Epidermal melanocyte (primary cell): ENCODE results near the gene PC.
"Not testable (repeated sequence)": the region's sequence is repeated elsewhere in the genome, so short reads cannot be mapped to it uniquely, and the experiment has no call there.

Experiments
- DNase-seq: peaks from one replicate; pipeline ENCODE4 v3.0.0; 2011; ENCODE audit warnings: low spot score; ENCODE audit not compliant: insufficient read length

Gene PC, protein sequence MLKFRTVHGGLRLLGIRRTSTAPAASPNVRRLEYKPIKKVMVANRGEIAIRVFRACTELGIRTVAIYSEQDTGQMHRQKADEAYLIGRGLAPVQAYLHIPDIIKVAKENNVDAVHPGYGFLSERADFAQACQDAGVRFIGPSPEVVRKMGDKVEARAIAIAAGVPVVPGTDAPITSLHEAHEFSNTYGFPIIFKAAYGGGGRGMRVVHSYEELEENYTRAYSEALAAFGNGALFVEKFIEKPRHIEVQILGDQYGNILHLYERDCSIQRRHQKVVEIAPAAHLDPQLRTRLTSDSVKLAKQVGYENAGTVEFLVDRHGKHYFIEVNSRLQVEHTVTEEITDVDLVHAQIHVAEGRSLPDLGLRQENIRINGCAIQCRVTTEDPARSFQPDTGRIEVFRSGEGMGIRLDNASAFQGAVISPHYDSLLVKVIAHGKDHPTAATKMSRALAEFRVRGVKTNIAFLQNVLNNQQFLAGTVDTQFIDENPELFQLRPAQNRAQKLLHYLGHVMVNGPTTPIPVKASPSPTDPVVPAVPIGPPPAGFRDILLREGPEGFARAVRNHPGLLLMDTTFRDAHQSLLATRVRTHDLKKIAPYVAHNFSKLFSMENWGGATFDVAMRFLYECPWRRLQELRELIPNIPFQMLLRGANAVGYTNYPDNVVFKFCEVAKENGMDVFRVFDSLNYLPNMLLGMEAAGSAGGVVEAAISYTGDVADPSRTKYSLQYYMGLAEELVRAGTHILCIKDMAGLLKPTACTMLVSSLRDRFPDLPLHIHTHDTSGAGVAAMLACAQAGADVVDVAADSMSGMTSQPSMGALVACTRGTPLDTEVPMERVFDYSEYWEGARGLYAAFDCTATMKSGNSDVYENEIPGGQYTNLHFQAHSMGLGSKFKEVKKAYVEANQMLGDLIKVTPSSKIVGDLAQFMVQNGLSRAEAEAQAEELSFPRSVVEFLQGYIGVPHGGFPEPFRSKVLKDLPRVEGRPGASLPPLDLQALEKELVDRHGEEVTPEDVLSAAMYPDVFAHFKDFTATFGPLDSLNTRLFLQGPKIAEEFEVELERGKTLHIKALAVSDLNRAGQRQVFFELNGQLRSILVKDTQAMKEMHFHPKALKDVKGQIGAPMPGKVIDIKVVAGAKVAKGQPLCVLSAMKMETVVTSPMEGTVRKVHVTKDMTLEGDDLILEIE

DNA sequence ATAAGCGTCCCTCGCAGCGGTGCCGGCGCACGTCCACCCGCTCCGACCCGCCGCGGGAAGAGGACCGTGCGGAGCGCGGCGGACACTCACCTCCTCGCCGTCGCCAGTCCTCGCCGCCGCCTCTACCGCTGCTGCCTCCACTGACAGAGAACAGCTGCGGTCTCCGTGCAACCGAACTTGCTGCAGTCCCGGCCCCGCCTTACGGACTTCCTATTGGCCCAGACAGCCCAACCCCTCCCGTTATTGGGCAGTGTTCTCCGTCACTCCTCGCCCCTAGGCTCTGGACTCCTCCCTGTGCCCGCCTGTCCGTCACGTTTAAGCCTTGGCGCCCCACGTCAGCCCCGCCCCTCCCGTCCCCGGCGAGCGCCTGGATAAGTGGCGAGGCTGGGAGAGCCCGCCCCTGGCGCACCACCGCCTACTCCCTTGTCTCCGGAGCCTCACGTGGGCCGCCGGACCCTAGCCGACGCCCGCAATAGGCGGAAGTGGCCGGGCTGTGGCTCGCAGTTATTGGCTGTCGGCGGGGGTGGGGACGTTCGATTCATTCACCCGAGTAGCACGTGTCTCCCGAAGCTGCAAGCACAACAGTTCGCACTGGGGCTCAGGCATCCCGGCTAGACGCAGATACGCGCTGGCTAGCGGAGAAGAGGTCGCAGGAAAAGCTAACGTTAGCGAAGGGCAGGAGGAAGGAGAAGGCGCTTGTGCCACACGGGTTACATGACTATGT is at the start of gene PC:
Gene PC, minus strand, starts transcription at position 152 of the 724 bp plus-strand sequence. CDS start 86,224 bp downstream, outside the sequence.
- DNase-seq: peak; percentile 98

DNA sequence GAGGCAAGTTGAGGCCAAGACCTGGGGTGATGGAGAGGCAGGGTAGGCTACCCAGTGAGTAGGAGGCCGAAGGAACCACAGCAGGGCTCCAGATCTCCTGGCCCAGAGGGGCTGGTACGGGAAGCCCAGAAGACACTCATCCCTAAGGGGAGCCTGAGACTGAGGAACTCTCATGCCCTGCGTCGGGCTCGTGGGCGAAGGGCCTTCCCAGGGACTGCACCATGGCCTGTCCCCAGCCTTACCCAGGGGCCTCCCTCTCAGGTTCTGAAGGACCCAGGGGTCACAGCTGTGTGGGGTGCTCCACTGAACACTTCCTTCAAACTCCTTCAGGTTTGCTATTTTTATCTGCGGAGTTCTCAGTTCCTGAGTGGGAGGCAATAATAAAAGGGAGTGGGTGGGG is 48.9 kb upstream of the PC start:
- DNase-seq: no peak

DNA sequence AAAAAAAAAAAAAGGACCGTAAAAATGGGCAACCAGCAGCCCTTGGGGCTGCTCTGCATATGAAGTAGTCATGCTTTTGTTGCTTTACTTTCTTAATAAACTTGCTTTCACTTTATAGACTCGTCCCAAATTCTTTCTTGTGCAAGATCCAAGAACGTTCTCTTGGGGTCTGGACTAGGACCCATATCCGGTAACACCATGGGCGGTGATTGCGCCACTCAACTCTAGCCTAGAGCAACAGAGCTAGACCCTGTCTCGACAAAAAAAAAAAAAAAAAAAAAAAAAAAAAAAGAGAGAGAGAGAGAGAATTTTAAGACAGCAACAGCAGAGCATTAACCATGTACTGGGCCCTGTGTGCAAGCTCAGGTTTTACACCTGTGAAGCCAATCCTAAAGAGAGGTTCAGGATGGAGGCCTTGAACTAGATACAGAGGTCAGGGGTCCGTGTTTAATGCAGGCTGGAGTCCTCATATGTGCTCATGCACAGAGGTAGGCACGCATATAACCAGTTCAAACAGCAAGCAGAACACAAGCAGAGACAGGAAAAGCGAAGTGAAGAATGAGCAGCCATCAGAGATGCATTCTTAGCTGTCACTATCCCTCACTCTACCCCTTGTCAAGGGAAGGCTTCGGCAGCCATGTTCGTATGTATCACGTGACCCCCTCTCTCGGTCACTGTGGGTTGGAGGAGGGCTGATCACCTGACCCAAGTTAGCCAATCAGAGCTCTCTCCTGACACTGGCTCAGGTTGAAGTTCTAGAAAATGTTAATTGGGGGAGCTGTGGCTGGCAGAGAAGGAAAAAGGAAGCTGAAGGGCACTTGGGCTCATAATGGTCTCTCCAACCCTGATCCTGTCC is 48.1 kb upstream of the PC start:
- no peak for DNase-seq

DNA sequence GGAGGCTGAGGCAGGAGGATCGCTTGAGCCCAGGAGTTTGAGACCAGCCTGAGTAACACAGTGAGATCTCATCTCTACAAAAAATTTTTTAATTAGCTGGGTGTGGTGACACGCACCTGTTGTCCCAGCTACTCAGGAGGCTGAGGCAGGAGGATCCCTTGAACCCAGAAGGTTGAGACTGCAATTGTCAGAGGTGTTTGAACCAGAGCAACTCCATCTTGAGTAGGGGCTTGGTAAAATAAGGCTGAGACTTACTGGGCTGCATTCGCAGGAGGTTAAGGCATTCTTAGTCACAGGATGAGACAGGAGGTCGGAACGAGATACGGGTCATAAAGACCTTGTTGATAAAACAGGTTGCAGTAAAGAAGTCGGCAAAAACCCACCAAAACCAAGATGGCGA is 47.0 kb upstream of the PC start:
- DNase-seq: not testable (repeated sequence)

DNA sequence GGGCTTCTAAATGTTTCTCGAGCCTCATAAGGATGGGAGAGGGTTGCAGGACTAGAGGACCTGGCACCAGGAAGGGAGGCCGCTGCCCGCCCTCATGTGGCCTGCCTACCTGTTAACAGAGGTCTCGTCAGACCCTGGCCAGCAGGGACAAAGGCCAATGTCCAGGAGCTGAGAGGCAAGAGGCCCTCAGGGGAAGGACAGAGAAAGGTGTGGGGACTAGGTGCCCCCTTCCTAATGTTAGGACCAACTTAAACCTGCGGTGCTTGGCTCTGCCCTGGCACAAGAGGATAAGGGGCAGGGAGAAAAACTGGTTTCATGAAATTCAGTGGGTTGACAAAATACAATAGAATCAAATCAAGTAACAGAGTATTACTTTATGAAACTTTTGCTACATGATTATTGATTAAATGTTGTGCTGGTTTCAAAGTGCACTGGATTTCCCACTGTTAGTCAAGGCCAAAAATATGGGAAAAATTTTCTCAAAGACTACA is 44.8 kb upstream of the PC start:
- DNase-seq: no peak

DNA sequence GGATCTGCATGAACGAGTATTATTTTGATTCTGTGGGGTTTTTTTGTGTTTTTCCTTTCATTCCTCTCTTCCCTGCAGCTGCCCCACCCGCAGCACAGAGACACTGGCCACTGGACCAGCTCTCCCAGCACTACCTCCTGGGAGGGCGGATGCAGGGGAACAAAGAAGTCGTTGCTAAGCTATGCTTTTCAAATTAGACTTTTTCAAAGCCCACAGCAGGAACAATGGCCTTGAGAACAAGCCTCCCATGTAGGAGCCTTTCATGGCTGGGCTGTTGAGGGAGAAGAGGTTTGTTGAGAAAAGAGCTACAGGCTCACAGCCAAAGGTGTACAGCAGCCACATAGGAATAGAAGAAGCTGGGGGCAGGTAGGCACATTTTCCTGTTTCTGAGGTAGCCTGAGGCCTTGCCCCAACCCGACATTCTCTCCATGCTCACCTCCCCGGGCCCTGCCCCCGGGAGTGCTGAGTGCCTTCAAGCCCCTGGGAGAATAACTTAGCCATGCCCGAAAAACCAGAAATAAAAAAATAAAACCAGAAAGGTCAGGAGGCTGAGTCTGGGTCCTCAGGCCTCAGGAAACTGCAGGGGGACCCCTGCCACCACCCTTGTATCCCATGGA is 44.2 kb upstream of the PC start:
- DNase-seq: no peak

DNA sequence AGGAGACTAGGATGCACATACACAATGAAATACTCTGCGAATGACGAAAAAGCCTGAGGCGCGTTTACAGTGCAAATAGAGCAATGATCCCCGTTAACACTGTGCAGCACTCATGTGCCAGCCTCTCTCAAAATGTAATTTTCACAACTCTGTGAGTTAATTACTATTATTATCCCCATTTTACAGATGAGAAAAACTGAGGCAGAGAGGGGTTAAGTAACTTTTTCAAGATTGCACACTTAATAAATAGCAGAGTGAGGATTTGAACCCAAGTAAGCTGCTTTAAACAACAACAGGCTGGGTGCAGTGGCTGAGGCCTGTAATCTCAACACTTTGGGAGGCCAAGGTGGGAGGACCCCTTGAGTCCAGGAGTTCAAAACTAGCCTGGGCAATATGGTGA is 43.1 kb upstream of the PC start:
- no peak for DNase-seq

DNA sequence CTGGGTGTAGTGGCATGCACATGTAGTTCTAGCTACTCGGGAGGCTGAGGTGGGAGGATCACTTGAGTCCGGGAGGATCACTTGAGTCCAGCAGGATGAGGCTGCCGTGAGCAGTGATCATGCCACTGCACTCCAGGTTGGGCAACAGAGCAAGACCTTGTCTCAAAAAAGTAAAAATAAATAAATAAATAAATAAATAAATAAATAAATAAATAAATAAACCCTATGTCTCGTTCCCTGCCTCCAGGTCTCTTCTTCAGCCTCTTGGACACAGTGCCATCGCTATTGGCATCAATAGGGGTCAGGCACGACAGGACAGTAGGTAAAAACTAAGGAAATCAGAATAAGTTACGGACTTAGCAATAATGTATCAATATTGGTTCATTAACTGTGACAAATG is 41.4 kb upstream of the PC start:
- DNase-seq: no peak

DNA sequence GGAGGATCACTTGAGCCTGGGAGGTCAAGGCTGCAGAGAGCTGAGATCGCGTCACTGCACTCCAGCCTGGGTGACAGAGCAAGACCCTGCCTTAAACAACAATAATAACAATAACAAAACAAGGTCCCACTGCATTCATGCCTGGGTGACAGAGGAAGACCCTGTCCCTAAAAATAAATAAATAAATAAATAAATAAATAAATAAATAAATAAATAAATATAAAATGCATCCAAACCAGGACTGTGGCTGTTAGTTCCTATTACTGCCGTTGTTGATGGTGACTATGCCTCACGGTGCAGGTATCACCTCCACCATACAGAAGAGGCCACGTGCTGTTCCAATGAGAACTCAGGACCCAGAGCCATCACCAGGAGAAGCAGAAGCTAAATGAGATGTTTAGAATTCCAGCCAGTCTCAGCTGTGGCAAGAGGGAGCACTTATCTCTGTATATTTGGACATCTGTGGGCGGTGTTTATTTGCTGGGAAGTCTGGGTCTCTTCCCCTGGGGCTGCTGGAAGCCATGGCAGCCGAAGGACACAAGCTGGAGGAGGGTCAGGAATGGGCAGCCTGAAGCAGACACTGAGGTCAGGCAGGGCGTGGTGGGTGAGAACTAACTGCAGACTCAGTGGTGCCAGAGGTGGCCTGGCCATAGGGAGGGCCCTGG is 38.6 kb upstream of the PC start:
- no peak for DNase-seq

DNA sequence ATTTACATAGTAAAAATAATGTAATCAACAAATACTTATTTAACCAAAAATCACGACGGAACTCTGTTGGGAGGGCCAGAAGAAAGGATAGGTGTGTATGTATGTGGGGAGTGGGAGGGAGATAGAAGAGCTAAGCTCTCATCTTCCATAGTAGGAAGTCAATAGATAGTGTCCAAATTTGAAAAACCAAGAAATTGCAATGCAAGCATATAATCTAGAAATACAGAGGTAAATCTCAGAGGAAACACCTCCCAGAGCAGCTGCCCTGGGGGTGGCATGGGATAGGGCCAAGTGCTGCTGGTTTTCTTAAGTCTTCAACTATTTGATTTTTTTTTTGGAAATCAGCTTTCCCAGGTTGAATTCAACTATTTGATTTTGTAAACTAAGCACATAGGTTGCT is 33.9 kb upstream of the PC start:
- no peak for DNase-seq

DNA sequence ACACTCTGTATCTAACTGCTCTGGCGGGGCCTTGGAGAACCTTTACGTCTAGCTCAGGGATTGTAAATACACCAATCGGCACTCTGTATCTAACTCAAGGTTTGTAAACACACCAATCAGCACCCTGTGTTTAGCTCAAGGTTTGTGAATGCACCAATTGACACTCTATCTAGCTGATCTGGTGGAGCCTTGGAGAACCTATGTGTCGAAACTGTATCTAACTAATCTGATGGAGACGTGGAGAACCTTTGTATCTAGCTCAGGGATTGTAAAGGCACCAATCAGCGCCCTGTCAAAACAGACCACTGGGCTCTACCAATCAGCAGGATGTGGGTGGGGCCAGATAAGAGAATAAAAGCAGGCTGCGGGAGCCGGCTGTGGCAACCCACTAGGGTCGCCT is 31.2 kb upstream of the PC start:
- DNase-seq: not testable (repeated sequence)

DNA sequence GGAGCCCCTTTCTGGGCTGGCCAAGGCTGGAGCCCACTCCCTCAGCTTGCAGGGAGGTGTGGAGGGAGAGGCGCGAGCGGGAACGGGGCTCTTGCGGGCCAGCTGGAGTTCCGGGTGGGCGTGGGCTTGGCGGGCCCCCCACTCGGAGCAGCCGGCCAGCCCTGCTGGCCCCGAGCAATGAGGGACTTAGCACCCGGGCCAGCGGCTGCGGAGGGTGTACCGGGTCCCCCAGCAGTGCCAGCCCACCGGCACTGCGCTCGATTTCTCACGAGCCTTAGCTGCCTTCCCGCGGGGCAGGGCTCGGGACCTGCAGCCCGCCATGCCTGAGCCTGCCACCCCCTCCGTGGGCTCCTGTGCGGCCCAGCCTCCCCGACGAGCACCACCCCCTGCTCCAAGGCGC is 30.6 kb upstream of the PC start:
- DNase-seq: not testable (repeated sequence)

DNA sequence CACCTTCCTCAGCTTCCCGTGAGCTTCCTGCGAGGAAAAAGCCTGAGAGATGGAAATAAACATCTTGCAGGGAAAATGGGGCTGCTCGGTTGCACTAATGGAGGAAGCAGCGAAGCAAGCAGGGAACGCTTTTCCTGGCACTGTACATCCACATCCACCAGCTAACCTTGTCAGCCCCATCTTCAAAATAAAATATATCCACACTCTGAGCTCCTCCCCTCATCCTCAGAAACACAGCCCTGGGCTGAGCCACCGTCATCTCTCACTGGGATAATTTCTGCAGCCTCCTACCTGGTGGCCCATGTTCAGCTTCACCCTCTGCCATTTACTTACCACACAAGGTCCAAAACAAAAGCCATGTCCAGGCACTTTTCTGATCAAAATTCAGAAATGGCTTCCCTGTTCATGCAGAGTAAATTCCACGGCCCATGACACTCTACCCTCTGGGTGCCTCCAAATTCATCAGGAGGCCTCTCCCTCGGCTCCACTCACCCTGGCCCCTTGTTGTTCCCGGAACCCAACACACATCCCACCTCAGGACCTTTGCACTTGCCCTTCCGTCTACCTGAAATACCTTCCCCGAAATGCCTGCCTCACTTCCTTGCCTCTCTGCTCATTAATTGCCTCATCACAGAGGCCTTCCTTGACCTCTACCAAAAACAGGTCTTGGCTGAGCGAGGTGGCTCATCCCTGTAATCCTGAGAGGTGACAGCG is 29.9 kb upstream of the PC start:
- DNase-seq: peak; percentile 9

DNA sequence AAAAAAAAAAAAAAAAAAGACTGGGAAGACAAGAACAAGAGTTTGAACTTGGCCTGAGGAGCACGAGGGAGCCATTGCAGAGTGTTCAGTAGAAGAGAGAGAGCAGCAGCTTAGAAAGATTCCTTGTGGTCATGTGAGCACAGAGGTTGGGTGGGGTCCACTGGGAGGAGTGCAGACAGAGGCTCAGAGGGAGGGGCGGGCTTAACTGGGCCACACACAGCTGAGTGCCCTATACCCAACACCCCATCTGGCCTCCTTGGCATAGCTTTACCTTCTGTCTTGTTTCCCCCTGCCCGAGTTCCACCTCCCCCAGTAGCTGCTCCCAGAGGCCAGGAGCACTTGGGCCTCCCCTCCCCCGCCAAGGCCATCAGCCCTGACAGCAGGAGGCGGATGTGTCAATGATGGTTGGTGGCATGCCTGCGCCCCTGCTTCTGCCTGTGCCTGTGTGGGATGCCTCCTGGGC is 29.0 kb upstream of the PC start:
- DNase-seq: peak; percentile 13

DNA sequence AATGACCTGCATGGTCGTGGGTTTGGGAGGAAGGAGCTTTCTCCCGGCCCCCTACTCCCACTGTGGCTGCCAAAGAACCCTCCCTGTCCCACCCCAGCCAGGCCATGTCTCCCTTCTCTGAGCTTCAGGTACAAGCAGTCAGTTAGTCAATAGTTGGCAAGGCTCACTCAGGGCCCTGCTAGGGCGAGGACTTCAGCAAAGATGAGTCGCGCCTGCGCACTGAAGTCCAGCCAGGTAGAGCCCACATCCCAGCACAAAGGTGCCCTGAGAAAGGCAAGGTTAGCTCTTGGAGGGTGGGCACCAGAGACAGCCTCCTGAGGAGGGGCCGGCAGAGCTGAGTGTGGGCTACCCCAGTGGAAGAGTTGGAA is 28.0 kb upstream of the PC start:
- no peak for DNase-seq

DNA sequence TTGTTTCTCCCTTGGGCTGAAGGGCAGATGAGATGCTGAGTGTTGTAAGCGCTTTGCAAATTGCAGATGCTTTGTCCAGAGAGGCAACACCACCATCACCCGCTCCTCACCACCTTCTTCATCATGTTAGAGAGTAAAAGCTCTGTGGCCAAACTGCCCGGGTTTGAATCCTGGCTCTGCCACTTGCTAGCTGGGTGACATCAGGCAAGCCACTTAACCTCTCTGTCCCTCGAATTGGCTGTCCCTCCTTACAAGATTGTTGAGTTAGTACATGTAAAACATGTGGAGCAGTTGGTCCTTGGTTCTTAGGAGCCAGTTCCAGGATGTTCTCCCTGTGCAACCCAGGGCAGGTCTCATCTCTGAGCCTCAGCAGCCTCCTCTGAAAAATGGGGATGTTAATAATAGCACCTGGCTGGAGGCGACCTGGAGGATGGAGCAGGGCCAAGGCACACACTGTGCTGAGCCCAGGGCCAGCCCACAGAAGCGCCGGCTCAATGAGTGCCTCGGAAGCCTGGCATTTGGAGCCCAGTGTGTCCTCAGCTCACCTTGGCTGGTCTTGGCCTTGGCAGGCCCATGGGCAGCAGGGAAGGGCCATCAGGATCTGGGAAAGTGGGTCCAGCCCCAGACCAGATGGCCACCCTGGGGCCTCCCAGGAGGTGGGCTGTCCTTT is 27.5 kb upstream of the PC start:
- no peak for DNase-seq

DNA sequence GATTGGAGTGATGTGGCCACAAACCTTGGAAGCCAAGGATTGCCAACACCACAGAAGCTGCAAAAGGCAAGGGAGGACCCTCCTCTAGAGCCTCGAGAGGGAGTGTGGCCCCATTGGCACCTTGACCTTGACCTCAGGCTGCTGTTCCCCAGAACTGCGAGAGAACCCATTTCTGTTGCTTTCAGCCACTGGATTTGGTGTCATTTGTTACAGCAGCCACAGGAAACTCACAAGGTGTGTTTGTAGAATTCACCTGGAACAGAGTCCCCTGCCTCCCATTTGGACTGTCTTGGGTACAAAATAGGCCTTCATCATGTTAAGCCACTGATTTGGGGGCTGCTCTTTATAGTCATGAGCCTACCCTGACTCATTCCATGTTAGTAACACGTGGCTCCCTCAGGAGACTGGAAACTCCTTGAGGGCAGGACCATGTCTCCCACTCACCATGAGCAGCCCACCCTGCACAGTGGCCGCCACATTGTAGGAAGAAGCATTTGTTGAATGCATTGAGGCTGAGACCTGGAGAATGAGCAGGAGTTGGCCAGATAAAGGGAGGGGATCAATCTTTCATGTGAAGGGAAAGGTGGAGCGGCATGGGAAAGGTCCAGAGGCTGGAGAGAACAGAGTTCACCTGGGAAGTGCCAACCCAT is 25.2 kb upstream of the PC start:
- no peak for DNase-seq
